Mononuclear cell (primary cell): ENCODE measurements around the gene ARL13A. TPM values are rescaled to one million over a fixed set of nuclear protein-coding genes. Genes with fewer than 3 reads are reported as not detected.

Experiments
- H3K27me3 ChIP-seq: 2 replicates; pipeline ENCODE4 v1.6.0; 2011; ENCODE audit warnings: low read length, control low read depth; ENCODE audit not compliant: insufficient read depth
- H3K4me1 ChIP-seq: 2 replicates; pipeline ENCODE4 v1.5.1; 2011; ENCODE audit warnings: mild to moderate bottlenecking, low read length, control low read depth; ENCODE audit not compliant: insufficient read depth
- H3K4me3 ChIP-seq: 2 replicates; pipeline ENCODE4 v1.5.1; 2011; ENCODE audit warnings: mild to moderate bottlenecking, low read length, moderate library complexity
- H3K9me3 ChIP-seq: 2 replicates; pipeline ENCODE4 v1.5.1; 2011; ENCODE audit warnings: low read depth, mild to moderate bottlenecking, control low read depth, low read length
- total RNA-seq: library from RNA; depleted of rRNA; stranded (reverse); fragments of >200 nt; gene quantifications from one replicate; pipeline ENCODE4 v1.2.3, GENCODE V29; 2012

ARL13A gene
- total RNA-seq, 1 donor: not detected

GRCh38 chrX:101029665-101030064 lies 60.2 kb downstream of the ARL13A start:
- Histone ChIP-seq H3K4me1 (no peaks in the 10 kb centered on the region), H3K4me3 (no peak overlapping the region), H3K9me3 (no peaks in the 10 kb centered on the region), H3K27me3 (no peaks in the 10 kb centered on the region)

GRCh38 chrX:101037231-101037630 lies 67.7 kb downstream of the ARL13A start:
- Histone ChIP-seq H3K9me3 (no peaks in the 10 kb centered on the region), H3K4me3 (no peak overlapping the region), H3K4me1 (no peaks in the 10 kb centered on the region), H3K27me3 (no peaks in the 10 kb centered on the region)

GRCh38 chrX:101040197-101040596 lies 70.7 kb downstream of the ARL13A start:
- H3K9me3 ChIP-seq: no peaks in the 10 kb centered on the region
- no peaks in the 10 kb centered on the region for H3K27me3 ChIP-seq
- H3K4me1 ChIP-seq: no peaks in the 10 kb centered on the region
- no peak overlapping the region for H3K4me3 ChIP-seq

Other genes with a start within 250 kb of the ARL13A start
- 2.2 TPM for gene SYTL4, start 237.6 kb upstream of the ARL13A start, total RNA-seq
- gene CSTF2, start 149.3 kb upstream of the ARL13A start, total RNA-seq: 4.2 TPM
- not detected for gene NOX1, start 95.3 kb upstream of the ARL13A start, total RNA-seq
- 1.2 TPM for gene XKRX, start 40.8 kb upstream of the ARL13A start, total RNA-seq
- 30.7 TPM for gene TRMT2B, start 82.4 kb downstream of the ARL13A start, total RNA-seq
- not detected for gene TMEM35A, start 109.2 kb downstream of the ARL13A start, total RNA-seq
- gene CENPI, start 128.5 kb downstream of the ARL13A start, total RNA-seq: 2.1 TPM